ENCODE results near the gene CLK1.

The CLK1 gene

GRCh38 chr2:200811333-200812121, 52.9 kb downstream of the CLK1 start, which contains the start of gene BZW1:
TSS of gene BZW1 (plus strand) at chr2:200811910. CDS start at chr2:200813218, 1,308 bp downstream.
- DNase-seq (ENCODE audit: low read depth) = peak; percentile 96

DNA sequence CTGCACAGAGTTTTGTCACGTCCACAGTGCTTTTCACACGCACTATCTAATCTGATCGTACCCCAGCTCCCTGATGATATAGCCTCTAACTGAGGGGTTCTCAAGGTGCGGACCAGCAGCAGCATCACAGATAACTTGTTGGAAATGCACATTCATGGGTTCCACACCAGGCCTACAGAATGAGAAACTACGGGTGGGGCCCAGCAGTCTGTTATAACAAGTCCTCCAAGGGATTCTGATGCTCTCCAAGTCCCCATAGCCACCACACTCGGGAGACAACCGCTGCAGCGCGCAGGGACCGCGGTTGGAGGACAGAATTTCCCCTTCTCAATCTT, 53.5 kb downstream of the CLK1 start:
- DNase-seq (ENCODE audit: low read depth) = no peak

DNA sequence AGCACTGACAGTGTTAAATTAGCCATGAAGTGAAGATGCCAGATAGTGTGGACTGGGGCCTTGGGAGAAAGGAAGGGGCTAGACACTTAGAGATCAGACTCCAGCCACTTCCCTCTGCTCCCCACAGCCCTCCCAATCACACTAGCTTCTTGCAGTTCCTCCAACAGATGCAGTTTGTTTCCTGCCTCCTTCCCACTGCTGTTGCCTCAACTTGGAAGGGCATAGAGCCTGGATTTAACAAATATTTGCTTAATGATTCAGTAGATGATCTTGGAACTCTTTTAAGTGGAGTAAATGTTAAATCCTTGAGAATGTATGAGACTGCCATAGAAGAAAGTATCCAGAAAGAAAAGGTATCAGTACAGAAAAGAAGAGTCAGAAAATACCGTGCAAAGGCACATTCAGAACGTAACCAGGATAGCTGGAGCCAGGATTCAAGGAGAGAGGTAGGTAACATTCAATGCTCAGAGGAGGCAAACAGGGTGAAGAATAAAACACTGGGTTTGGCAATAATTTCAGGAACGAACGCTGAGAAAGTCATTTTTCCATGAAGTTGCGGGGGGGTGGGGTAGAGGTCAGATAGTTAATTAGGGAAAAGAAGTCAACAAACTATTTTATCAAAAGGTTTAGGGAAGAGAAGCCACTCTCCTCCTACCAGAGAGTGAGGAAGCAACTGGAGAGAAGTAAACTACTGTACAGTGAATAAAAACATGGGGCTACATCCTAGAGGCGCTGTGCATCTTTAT, 54.0 kb downstream of the CLK1 start:
- no peak for DNase-seq (ENCODE audit: low read depth)

GRCh38 chr2:200809506-200810251, 54.8 kb downstream of the CLK1 start:
- no peak for DNase-seq (ENCODE audit: low read depth)
